Renal cortex interstitium (tissue), 11 donors: ENCODE data around the gene FDPS. TPM values are rescaled to one million over a fixed set of nuclear protein-coding genes. Genes with fewer than 3 reads are reported as not detected.
"Not testable (repeated sequence)": the region's sequence is repeated elsewhere in the genome, so short reads cannot be mapped to it uniquely, and the experiment has no call there.

ENCODE experiments used
- DNase-seq, 11 donors: peaks; one replicate each; pipeline ENCODE4 v3.0.0-alpha.2; 2013; ENCODE audit warnings: low read depth in 9 of 11, low spot score in 4 of 11; ENCODE audit errors: extremely low read depth in 1 of 11
- polyA plus RNA-seq, 3 donors: library from polyadenylated mRNA; unstranded; fragments of 120-200 nt; gene quantifications; one replicate each; pipeline ENCODE4 v1.2.1, GENCODE V29; 2013; ENCODE audit not compliant: insufficient read length in 3 of 3

The FDPS gene
- polyA plus RNA-seq, 3 donors: 169 to 212 (median 174) TPM

DNA sequence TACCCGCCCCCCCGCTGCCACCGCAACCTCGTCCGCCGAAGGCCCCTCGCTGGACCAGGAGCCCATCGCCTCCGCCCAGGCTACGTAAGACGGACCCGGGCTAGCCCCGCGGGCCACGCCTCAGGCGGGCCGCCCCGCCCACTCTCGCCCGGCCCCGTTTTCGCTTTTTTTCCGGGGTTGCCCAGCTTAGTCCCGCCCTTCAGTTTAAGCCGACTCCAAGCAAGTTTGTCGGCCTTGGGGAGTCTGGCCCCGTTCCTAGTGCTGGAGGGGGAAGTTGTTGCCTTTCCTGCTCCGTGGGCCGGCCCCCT, 15.0 kb downstream of the FDPS start:
- DNase-seq: peak in 8 of 11 donors; percentile 70 to 86 (median 80)

DNA sequence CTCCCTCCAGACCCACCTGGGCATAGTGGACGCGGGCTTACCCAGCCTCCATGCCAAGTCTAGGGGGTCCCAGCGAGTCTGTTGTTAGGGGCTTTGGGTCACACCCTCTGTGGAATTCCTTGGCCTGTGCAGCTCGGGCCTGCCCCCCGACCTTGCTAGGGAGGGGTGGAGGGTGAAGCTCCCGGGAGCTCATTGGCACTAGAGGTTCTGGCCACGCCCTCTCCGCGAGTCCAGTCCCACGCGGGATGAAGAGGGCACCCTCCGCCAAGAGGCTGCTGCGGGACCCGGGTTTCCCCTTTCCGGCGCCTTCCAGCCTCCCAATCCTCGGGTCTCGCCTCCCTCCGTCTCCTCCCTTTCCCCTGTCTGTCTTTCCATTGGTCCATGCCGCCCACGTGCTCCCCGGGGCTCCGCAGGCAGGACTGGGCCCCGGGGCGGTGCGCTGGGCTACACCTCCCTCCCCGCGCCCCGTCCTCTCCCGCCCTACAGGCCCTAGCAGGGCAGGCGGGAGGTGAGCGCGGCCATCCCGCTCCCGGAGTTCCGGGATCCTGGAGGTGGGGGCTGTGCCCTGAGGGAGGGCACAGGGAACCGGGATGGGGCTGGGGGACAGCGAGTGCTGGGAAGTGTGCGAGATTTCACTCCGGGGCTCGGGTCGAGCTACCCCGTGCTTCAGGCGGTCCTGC, 15.5 kb downstream of the FDPS start:
- peak in 9 of 11 donors; percentile 78 to 93 (median 89) for DNase-seq

DNA sequence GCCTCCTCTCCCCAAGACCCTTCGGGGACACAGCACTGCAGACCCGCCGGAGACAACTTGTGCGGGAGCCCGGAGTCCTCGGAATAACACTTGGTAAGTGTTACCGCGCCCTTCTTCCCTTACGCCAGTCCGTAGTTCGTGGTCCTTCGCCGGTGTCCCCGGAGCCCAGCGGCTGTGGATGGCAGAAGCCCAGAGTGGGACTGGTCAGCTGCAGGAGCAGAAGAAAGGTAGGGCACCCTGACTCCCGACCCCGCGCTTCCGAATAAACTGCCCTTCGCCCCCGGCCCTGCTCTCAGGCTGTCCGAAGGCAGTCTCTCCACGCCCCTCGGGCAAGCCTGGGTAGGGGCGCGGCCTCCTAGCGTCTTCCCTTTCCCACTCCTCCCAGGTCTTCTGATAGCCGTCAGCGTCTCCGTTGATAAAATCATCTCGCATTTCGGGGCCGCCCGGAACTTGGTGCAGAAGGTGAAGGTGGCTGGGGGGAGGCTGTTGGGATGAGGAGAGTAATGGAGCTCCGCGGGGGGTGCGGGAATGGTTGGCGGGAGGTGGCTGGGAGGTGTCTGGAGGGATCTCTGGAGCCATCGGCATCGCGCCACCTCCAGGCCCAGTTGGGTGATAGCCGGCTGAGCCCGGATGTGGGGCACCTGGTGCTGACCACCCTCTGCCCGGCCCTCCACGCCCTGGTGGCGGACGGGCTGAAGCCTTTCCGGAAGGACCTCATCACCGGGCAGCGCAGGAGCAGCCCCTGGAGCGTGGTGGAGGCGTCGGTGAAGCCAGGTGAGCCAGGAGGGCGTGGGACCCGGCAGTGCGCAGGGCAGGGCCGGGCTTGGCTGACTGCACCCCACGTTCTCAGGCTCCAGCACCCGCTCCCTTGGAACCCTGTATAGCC, 16.3 kb downstream of the FDPS start:
- peak in 1 of 11 donors; percentile 27 for DNase-seq

DNA sequence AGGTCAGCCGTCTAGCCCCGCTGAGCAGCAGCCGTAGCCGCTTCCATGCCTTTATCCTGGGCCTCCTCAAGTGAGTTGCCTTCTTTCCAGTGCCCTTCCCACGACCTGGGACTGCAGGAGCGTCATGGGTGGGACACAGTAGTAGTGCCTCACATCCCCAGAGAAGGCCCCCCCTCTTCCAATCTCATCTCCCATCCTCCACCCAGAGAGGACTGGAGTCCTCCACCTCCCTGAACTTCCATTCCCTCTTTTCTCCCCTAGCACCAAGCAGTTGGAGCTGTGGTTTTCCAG, 16.9 kb downstream of the FDPS start:
- DNase-seq: no peak

DNA sequence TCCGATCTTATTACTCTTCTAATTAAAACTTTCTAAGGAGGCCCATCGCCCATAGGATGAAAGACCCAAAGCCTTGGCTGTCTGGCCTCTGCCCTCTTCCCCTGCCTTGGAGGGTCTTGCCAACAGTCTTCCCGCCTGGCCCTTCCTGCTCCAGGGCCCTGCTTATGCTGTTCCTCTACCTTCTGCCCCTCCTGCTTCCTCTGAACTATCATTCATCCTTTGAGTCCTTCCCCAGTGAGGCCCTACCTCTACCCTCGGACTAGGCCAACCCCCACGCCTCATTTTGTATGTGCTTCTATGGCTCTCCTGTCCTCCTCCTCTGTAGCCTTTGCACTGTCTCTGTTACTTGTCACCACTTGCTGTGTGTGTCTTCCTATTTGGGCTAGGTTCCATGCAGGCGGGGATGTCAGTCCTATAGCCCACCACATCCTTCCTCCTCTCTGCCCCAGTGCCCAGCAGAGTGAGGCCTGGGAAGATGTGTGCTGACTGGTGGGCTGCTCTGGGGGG, 17.4 kb downstream of the FDPS start:
- no peak for DNase-seq

DNA sequence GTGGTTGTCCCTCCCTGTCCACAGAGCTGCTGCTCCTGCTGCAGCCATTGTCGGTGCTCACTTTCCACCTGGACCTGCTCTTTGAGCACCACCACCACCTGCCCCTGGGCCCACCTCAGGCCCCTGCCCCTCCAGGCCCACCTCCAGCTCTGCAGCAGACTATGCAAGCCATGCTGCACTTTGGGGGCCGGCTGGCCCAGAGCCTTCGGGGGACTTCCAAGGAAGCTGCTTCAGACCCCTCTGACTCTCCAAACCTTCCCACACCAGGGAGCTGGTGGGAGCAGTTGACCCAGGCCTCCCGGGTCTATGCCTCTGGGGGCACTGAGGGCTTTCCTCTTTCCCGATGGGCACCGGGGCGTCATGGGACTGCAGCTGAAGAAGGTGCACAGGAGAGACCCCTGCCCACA, 18.0 kb downstream of the FDPS start:
- DNase-seq: no peak

DNA sequence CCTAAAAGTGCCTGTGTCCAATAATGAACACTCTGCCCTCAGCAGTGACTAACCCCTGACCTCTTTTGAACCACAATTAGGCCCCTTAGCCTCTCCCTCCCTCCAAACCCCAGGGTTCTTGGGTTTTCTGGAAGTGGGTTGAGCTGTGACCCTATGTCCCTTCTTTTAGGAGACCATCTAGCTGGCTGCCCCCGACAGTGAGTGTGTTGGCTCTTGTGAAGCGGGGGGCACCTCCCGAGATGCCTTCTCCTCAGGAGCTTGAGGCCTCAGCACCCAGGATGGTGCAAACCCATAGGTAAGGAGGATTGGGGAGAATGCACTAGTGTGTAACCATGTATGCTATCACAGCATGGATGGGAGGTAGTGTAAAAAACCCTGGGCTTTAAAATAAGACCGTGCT, 19.3 kb downstream of the FDPS start:
- no peak for DNase-seq

DNA sequence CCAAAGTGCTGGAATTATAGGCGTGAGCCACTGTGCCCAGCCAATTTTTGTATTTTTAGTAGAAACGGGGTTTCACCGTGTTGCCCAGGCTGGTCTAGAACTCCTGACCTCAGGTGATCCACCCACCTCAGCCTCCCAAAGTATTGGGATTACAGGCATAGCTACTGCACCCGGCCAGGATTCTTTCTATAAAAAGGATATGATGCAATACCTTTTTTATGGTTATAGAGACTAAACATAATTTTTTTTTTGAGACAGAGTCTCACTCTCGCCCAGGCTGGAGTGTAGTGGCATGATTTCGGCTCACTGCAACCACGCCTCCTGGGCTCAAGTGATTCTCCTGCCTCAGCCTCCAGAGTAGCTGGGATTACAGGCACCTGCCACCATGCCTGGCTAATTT, 20.2 kb downstream of the FDPS start:
- DNase-seq: not testable (repeated sequence)

DNA sequence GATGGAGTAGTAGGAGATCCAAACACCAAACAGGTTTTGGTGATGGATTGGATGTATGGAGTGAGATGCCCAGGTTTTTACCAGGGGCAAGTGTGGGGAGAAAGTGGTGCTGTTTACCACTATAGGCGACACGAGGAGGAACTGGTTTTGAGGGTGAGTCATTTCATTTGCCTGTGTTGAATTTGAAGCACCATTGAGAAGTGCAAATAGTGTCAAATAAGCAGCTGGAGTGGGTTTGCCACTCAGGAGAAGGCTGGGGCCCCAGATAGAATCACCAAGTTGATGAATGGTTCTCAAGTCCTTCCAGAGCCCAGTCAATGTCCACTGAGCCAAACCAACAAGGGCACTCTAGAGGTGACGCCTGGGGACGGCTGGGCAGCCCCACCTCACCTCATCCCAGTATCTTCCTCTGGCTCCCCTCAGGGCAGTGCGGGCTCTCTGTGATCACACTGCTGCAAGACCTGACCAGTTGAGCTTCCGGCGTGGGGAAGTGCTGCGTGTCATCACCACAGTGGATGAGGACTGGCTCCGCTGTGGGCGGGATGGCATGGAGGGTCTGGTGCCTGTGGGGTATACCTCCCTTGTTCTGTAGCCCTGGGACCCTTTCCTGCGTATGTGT, 21.4 kb downstream of the FDPS start:
- DNase-seq: no peak

DNA sequence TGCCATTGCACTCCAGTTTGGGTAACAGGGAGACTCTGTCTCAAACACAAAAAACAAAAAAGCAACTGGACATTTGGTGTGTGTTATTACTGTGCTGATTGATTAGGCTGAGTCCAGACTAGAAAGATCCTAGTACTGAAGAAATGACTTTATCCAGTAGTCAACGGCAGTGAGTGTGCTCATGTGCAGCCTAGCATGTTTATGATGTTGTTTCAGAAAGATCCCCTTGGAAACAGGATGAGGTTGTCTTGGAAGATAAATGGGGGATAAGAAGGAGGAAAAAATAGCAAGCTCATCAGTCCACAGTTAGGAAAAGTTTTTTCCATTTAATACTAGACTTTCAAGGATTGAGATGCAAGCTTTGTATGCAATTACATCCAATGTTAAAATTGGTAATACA, 26.3 kb downstream of the FDPS start:
- peak in 2 of 11 donors; percentile 19 to 29 for DNase-seq

DNA sequence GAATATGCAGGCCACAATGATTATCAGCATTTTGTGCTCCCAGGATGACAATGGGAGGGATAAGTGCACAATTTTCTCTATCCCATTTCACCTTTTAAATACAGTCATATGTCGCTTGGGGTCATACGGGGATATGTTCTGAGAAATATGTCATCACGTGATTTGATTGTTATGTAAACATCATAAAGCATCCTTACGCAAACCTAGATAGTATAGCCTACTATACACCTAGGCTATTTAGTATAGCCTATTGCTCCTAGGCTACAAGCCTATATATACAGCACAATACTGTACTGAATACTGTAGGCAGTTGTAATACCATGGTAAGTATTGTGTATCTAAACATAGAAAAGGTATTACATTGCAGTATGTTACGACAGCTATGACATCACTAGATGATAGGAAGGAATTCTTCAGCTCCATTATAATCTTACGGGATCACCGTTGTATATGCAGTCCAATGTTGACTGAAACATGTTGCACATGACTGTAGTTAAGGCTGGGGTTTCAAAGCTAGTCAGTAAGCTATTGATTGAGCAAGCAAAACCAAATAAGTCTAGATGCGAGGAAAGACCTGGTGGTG, 30.9 kb downstream of the FDPS start:
- no peak for DNase-seq

DNA sequence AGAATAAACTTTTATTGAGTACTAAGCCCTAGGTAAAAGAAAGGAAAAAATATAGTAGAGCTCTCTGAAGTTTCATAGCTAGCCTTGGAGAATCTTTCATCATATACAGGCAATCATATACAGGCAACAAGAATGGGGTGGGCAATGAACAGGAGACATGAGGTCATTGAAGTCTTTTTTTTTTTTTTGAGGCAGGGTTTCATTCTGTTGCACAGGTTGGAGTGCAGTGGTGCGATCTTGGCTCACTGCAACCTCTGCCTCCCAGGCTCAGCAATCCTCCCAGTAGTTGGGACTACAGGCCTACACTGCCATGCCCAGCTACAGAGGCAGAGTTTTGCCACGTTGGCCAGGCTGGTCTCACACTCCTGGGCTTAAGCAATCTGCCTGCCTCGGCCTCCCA, 34.2 kb downstream of the FDPS start:
- no peak for DNase-seq

DNA sequence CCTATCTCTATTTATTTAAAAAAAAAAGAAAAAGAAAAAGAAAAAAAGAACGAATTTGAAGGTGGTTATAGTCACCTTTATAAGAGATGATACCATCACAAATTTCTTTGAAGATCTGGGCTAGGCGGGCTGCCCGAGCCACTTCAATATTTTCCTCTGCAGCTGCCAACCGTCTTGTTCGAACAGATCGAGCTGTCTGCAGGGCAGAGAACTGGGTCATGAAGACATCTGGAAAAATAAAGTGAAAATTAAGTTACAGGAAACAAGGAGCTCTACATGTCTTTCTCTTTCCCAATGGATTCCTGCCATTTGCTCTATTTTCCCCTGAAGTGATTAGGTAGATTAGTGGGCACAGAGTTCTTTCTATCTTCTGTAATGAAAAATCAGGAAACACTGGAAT, 44.0 kb downstream of the FDPS start:
- no peak for DNase-seq

DNA sequence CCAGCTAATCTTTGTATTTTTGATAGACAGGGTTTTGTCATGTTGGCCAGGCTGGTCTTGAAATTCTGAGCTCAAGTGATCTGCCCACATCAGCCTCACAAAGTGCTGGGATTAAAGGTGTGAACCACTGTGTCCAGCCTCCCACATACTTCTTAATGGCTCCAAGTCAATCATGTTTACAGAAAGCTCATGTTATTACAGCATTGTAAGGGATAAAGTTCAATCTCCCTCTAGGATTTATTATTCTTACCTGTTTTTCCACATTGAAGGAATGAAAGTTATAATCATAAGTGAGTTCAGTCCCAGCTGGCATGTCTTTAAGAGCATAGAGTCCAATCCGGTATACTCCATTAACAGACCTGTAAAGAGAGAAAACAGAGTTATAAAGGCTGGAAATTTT, 51.4 kb downstream of the FDPS start:
- DNase-seq: no peak

Other genes starting within 250 kb of the FDPS start
- 10 to 100 TPM; 18.5 to 21.2 (median 19.1) TPM for gene EFNA4, start 245.1 kb upstream of the FDPS start, polyA plus RNA-seq
- 1 to 10 TPM; 6.7 to 7.2 (median 7.2) TPM for gene EFNA3, start 230.0 kb upstream of the FDPS start, polyA plus RNA-seq
- 10 to 100 TPM; 60.4 to 78.9 (median 65.0) TPM for gene EFNA1, start 181.0 kb upstream of the FDPS start, polyA plus RNA-seq
- 10 to 100 TPM; 48.7 to 64.8 (median 55.5) TPM for gene SLC50A1, start 173.0 kb upstream of the FDPS start, polyA plus RNA-seq
- gene DPM3, start 168.3 kb upstream of the FDPS start, polyA plus RNA-seq: 10 to 100 TPM; 33.0 to 50.0 (median 46.7) TPM
- 100 to 1,000 TPM; 142 to 152 (median 147) TPM for gene KRTCAP2, start 135.6 kb upstream of the FDPS start, polyA plus RNA-seq
- gene TRIM46, start 135.0 kb upstream of the FDPS start, polyA plus RNA-seq: 1 to 10 TPM; 3.2 to 5.7 (median 4.0) TPM
- gene THBS3, start 101.0 kb upstream of the FDPS start, polyA plus RNA-seq: 10 to 100 TPM; 35.1 to 51.0 (median 35.4) TPM
- 10 to 100 TPM; 37.0 to 47.7 (median 41.8) TPM for gene MTX1, start 100.2 kb upstream of the FDPS start, polyA plus RNA-seq
- gene ENTREP3, start 53.4 kb upstream of the FDPS start, polyA plus RNA-seq: 10 to 100 TPM; 20.9 to 31.5 (median 28.1) TPM
- 10 to 100 TPM; 52.0 to 65.1 (median 61.8) TPM for gene SCAMP3, start 46.5 kb upstream of the FDPS start, polyA plus RNA-seq
- 10 to 100 TPM; 78.3 to 96.6 (median 82.5) TPM for gene CLK2, start 35.4 kb upstream of the FDPS start, polyA plus RNA-seq
- 10 to 100 TPM; 11.5 to 14.0 (median 11.8) TPM for gene HCN3, start 31.4 kb upstream of the FDPS start, polyA plus RNA-seq
- gene PKLR, start 7.4 kb upstream of the FDPS start, polyA plus RNA-seq: 1 to 10 TPM; 7.5 to 9.1 (median 8.8) TPM
- 10 to 100 TPM; 30.2 to 38.1 (median 34.2) TPM for gene RUSC1, start 12.0 kb downstream of the FDPS start, polyA plus RNA-seq